ENCODE results near the gene RBM20.

Gene RBM20

GRCh38 chr10:110876788-110877187 is 232.7 kb downstream of the RBM20 start:
- no peak for DNase-seq

GRCh38 chr10:110880012-110880411 is 235.9 kb downstream of the RBM20 start:
- DNase-seq, result no peak

GRCh38 chr10:110881247-110881646 is 237.1 kb downstream of the RBM20 start:
- no peak for DNase-seq

GRCh38 chr10:110881905-110882304 is 237.8 kb downstream of the RBM20 start:
- DNase-seq, result no peak

GRCh38 chr10:110883924-110884323 is 239.8 kb downstream of the RBM20 start:
- no peak for DNase-seq

- DNase-seq, result no peak
These were observed 242.0 kb downstream of the RBM20 start for GRCh38 chr10:110885932-110886674.

GRCh38 chr10:110887560-110887959 is 243.4 kb downstream of the RBM20 start:
- DNase-seq, result no peak
